ENCODE results near the gene TWNK.

Gene TWNK

DNA sequence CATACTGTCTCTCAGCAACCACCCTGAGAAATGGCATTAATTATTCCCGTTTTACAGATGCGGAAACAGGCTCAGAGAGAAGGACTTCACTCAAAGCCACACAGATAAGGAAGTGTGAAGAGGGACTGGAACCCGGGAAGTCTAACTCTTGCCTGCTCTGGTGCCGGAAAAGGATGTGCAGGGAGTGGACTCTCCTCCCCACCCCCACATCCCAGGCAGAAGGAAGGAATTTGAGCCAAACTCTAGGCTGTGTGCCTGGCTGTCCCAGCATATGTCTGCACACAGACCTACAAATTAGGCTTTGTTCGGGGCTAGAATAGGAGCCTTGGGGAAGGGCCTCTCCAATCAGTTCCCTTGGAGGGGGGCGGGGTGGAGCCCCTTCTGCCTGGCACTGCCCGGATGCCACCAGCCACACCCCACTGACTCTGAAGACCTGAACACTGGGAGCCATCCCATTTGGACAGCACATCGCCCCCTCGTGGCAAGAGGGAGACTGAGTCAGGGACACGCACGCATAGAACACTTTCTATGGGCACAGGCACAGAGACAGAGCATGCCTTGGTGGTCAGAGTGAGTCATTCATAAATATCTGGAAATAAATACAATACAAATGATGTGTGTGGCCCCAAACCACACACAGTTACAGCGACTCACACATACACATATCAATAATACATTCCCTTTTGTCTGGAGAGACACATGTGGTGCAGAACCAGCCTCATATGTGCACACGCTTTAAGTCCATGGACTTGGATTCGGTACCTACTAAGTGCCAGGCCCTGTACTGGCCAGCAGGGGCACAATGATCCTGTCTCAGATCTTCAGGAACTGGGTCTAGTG, 25.4 kb downstream of the TWNK start:
- peak; percentile 93 for DNase-seq

DNA sequence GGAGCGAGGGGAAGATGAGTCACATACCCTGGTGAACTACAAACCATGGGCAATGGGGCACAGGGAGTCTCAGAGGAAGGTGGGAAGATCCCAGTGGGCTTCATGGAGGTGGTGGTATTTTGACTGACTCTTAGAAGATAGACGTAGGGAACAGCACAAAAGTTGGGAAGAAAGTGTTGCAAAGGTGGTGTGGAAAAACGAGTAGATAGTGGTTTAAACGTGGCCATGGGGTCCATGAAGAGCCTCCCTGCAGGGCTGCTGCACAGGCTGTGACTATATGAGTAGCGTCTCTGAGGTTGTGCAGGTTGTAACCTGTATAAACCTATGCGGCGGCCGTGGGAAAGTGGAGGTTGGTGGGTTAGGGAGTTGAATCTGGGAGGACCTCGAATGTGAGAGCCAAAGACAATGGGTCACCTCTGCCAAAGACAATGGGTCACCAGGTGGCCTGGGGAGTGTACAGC, 26.1 kb downstream of the TWNK start:
- DNase-seq, result no peak

DNA sequence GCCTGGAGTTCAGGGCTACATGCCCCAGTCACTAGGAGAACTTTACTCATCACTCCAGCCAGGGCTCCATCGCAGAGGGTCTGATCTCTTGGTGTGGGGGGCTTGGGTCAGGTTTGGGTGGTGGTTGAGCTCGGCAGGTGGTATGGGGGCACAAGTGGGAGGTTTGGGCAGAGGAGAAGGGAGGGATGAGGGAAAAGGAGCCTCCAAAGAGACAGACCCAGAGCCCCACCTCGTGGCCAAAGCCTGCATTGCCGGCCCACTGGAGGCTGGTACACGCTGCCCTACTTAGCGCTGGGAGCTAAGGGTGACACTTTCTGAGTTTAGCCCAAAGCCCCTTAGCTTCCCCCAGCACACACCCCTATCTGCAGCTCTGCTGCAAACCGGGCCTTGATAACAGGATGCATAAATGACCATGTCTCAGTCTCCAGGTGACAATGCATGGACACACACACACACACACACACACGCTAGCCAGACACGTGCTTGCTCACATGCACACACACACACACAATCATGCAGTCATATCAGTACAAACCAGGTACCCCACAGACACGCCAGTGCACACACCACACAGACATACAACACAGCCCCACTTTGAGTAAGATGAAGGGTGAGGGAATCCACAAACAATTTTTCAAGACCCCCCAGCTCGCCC, 27.0 kb downstream of the TWNK start:
- DNase-seq, result peak; percentile 57

DNA sequence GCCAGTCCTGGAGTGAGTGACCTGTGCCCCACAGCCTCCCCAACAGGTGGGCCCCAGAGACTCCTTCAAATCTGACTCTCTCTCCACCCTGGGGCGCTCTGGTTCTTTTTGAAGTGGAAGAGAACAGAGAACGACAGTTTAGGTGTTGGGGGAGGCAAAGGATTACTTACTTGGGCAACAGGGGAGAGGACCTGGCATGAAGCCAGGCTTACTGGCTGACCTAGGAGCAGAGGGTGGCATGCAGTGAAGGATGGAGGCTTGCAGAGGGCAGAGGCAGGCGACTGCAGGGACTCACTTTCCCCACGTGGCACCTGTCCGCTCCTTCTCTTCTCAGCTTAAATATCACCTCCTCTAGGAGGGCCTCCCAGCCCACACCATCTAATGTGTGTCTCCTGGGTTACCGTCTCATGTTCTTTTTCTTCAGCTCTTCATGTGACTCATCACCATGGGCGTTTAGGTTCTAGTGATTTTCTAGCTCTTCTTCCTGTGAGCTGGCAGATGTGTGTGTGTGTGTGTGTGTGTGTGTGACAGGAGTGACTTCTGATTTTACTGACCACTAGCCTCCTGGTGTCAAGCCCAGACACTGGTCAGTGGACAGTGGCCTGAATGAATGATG, 27.7 kb downstream of the TWNK start:
- peak; percentile 88 for DNase-seq

DNA sequence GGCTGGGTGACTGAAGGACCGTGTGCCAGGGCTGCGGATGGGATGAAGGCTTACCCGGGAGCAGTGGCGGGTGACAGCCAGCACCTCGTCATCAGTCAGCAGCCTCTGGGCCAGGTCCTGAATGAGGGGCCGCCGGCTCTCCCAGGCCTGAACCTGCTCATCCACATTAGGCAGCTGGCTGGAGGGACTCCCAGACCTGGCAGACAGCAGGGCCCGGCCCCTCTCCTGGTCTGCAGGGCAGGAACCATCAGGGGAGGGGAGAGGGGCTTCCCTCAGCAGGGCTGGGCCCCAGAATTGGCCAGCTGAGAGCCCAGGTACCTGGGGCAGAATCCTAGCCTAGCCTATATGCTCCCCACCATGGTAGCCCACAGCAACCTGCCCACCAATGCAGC, 28.2 kb downstream of the TWNK start:
- no peak for DNase-seq

DNA sequence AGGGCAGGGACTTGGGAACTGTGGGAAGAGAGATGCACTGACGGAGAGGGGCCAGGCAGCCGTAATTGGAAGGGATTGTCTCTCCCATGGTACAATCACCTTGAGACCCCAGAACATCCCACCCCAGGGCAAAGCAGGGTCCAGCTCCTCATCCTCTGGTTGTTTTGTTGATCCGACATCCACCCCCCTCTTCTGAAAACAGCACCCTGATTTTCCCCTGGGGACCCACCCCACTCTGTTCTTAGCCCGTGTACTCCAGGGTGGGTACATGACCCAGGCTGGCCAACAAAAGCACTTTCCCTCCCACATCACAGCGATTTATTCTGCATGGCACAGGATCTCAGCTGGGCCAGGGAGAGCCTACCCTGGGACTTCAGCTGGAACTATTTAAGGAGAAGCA, 29.5 kb downstream of the TWNK start:
- DNase-seq, result no peak

DNA sequence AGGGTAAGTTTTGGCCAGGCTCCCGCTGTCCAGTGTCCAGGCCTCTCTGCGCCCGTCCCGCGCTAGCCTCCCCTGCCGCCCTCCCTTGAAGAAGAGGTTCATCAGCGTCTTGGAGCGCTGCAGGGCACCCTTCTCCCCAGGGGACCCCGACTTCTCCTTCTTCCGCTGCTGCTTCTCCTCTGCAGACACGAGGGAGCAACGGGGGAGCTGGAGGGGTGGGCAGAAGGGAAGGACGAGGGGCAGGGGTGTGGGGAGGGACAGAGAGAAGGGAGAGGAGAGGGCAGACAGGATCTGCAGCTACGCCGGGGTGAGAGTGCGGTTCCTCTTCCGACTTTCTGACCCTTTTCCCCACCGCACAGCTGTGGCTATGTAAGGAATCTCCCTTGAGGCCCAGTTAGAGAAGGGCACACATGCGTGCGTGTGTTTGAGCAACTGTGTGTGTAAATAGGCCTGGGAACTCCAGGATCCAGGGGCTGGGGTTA, 30.8 kb downstream of the TWNK start:
- DNase-seq, result no peak

DNA sequence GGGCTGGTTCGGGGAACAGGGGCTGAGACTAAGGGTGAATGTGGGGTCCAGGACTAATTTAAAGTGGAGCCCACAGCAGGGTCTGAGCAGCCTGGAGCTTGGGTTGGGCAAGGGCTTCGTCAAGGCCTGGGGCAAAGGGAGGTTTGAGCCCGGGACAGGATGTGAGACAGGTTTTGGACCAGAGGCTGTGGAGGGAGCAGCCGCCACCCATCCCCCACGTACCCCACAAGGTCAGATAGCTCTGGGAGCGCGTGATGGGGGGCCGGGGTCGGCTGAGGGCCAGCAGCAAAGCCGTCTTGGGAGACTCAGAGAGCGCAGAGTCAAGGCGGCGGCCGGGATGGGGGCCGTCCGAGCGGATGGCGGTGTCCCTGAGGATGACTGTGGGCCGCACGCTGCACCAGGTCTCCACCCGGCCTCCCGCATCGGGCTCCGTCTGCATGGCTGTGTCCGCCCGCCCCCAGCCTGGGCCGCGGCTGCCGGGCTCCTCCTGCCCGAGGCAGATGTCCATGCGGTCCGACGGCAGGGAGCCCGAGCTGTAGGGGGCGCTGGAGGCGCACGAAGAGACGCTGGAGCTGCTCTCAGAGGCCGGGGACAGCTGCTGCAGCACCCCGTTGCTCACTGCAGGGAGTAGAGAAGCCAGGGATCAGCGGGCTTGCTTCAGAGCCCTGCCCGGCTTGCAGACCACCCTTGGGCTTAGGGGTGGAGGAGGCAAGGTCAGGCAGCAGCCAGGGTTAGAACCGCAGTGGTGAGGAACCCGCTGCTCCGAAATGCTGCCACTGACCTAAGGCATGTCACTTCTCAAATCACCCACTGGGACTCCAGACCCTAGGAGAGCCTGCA, 31.5 kb downstream of the TWNK start:
- peak; percentile 77 for DNase-seq

DNA sequence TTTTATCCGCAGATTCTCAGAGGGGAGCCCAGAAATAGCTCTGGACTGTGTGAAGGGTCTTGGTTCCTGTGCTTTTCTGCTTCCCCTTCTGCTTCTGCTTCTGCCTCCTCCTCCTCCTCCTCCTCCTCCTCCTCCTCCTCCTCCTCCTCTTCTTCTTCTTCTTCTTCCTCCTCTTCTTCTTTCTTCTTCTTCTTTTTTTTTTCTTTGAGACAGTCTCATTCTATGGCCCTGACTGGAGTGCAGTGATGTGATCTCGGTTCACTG, 32.0 kb downstream of the TWNK start:
- no peak for DNase-seq

DNA sequence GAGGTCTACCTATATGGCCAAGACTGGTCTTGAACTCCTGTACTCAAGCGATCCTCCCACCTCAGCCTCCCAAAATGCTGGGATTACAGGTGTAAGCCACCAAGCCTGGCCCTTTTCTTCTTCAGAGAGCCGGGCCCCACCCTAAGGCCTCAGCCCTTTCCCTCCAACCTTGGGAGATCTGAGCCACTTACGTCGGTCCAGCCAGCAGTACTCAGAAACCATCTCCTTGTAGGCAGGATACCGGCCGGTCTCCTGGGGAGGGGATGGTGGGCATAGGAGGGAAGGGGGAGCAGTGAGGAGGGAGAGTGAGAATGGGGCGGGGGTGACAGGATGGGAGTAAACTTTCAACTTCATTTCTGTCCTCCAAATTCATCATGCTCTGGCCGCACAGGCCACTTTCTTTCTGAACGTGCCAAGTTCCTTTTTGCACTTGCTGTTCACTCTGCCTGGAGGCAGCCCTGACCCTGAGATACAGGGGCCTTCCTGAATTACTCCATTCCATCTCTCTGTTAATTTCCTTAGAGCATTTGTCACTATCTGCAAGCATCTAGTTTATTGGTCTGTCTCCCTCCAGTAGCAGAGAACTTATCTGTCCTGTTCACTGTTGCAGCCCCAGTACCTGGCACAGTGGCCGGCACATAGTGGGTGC, 33.2 kb downstream of the TWNK start:
- DNase-seq, result no peak

DNA sequence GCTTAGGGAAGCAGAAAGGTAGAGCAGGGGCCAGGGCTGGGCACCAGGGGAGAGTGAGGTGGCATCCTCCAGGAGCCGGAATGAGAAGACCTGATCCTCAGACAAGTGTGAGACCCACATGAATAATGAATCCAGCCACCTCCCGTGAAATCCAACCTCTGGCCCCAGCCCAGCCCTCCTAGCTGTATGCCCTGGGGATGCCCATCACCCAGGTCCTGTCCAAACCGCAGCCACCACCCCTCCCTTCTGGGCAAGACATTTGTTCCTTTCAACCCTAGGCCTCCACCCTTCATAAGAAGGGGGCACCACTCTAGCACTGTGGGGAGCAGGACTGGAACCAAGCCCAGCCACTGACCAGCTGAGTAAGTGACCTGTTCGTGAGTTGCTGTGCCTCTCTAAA, 33.9 kb downstream of the TWNK start:
- DNase-seq, result no peak

DNA sequence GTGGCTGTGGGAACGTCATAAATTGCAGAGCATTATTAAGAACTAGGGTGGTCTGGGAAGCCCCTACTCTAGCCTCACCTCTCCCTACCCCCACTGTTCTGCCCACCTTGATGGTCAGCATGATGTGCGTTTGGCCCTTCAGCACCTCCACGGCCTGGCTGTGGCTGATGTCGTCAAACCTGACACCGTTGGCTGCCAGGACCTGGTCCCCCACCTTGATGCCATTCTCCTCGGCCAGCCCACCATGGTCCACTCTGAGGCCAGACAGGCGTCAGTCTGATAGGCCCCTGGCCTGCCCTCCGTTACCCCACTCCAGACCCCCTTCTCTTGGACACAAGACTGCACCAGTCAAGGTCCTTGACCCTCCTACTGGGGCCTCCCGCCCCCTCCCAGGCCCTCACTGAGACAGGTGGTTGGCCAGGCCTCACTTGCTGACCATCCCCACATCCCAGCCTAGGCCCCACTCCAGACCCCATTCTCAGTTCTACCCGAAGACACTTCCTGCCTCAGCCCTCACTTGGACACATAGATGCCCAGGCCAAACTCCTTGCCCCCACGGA, 34.4 kb downstream of the TWNK start:
- DNase-seq, result no peak

DNA sequence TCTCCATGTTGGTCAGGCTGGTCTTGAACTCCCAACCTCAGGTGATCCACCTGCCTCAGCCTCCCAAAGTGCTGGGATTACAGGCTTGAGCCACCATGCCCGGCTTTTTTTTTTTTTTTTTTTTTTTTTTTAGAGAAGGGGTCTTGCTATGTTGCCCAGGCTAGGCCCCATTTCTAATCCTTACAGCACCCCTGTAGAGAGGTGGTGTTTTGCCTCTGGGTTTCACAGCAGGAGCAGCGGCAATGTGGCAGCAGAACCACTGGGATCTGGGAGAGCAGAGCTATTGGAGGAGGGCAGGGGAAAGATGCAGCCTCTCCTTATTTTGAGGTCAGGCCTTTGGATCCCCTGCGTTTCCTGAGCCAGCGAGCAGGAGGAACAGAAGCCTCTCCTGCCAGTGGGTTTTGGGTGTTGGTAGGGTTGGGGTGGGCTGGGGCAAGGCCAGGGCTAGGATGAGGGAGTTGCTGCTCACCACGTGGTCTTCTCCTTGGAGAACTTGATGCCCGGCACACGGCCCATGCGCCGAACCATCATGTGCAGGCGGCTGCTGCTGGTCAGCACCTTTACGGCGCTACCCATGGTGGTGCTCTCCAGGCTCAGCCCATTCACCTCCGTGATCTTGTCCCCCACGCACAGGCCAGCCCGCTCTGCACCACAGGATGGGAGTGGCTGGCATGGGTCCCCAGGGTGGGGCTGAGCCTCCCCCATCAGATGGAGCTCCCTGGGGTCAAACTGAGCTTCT, 35.8 kb downstream of the TWNK start:
- DNase-seq, result no peak

DNA sequence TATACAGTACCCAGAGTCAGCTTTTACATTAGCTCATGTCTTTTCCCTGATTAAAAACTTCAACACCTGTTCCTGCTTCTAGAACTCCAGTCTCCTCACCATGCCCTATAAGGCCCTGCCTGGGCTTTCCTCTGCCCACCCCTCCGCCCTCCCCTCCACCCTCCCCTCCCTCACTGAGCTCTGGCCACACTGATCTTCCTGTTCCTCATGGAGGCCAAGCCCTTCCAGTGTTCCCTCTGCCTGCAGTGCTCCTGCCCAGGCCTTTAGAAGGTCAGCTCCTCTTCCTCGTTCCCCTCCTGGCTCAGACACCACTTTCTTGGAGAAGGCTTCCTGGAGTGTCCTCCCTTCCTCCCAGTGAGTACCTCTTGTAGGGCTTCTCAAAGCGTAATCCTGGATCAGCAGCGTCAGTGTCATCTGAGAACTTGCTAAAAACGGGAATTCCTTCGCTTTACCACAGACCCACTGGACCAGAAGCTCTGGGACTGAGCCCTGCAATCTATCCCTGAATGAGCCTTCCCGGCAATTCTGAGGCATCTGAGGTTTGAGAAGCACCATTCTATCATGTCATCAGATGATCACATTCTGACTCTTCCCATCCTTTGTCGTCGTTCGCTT, 39.9 kb downstream of the TWNK start:
- peak; percentile 42 for DNase-seq

DNA sequence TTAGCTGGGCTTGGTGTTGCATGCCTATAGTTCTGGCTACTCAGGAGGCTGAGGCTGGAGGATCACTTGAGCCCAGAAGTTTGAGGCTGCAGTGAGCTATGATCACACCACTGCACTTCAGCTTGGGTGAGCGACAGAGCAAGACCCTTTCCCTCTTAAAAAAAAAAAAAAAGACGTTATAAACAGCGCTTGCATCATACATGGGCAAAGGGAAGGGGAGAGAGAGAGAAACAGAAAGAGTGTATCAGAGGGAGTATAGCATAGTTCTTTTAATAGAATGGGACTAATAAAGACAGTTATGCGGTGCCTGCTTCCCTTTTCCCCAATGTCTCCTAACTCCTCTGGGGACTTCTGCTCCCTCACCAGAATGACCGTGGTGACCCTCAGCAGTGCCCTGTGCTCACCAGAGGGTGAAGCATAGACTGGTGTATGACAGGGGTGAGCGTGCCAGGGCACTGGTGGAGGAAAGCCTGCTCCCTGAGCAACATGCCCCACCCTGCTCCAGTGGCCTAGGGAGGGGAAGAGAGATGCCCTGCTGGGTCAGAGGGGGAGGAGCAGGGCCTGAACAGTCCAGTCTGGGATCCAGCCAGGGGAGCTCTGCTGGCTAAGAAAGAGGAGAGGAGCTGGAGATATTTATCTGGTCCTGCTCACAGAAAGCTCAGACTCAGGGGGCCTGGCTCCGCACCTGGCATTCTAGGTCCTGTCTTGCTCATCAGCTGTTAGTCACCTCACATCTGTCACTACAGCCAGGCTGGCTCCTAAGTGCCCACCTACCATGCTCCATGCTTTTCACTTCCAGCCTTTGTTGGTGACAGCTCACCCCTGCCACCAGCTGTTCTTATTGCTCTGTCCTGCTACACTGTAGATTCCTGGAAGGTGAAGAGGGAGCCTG, 41.3 kb downstream of the TWNK start:
- DNase-seq, result no peak

DNA sequence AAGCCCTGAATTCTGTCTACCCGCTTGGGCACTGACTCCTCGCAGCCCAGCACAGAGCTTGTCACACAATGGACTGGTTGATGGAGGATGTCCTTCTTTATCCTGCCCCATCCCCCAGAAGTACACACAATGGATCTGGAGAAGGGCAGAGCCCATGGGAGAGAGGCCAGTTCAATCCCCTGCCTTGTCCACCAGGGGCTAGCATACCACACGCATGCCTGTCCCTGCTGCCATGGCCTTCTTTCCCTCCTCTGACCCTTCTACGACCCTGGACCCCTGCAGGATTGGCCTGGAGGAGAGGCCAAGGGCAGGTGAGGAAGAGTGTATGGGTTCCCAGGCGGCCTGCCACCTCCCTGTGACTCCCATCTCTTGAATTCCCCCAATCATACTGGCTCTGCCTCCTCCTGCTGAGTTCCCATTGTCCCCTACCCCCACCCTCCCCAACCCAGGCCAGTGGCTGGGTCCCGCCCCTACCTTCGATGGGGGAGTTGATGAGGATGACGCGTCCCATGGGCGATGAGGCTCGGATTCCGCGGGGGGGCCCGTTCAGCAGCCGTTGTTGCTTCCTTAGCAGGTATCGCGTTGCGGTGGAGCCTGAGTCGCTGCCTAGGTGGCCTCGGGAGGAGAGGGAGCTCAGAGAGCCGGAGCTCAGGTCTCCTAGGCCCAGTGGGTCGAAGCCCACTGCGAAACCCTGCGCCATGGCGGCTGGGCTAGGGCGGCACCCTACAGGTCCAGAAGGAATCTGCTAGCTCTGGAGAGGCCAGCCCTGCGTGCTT, 42.4 kb downstream of the TWNK start:
- DNase-seq, result no peak

DNA sequence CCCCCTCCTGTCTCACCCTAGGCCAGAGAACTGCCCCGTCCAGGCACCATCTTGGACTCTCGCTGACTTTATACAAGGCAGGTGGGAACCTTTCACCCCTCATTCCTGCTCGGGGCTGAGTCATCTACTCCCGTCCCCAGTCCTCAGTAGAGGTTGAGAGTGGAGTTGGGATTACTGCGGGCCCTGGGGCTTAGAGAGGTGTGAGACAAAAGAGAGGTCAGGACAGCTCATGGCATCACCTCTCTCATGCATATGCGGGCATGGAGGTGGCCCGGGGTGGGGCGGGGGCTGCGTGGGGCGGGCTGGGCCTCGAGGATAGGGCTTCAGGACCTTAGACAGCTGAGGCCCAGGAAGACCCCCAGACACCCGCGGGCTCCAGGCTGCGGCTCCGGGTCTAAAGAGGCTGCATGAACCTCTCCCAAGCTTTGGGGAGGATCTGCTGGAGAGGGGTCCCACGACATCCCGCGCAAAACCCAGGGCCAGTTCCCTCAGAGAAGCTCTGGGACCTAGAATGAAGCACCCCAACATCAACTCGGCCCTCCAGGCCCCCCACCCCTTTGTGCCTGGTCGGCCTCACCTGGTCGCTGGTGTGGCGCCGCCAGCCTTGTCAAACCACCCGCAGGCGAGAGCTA, 43.3 kb downstream of the TWNK start:
- DNase-seq, result no peak

DNA sequence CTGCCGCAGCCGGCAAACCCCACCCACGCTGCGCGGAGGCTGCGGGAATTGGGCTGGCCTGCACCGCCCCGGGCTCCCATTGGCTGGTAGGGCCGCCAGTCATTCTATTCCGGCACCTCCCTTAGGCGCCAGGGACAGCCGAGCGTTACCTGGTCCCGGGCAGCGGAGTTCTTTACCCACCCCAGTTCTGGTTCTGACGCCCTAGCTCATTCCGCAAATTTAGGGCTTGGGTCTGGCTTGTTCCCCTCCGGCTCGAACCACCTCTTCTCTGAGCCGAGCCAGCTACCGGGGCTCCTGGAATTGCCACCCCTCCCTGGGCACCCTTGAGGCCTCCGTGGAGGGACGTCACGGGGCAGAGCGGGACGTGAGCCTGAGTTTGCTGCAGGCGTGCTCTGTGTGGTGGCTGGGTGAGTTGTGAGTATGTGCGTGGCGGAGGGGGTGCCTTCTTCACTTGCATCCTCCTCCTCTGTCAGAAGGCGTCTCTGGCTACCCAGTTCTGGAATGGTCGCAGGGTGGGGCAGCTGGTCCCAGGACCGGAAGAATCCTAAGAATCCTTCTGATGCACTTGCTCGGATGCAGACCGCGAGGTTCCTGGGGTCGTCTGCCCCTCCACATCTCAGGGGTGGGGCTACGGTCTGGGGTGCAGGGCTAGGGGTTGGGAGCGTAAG, 43.9 kb downstream of the TWNK start, which contains the start of the genes PDZD7 and SFXN3:
TSS of gene PDZD7 (minus strand) at position 2 of the 668 bp plus-strand sequence. CDS start 910 bp downstream, outside the sequence.
TSS of gene SFXN3 (plus strand) at position 107 of the 668 bp plus-strand sequence. CDS start 3,461 bp downstream, outside the sequence.
- peak; percentile 94 for DNase-seq
